Astrocyte (in vitro differentiated cells and primary cell): Measurements from ENCODE around the gene SLN. TPM values are rescaled to one million over a fixed set of nuclear protein-coding genes. Genes with fewer than 3 reads are reported as not detected.

ENCODE experiments used
- DNase-seq: peaks from one replicate; pipeline ENCODE4 v3.0.0-alpha.2; 2010; ENCODE audit warnings: low read depth
- FAIRE-seq: peaks from 2 replicates; lab custom pipeline; 2011; peaks lifted over from hg19 to GRCh38; lab: Jason Lieb, UNC
- H2AFZ ChIP-seq: 2 replicates; pipeline ENCODE4 v1.6.0; 2012; ENCODE audit warnings: low read depth, low read length, inconsistent platforms
- H3K27ac ChIP-seq: 2 replicates; pipeline ENCODE4 v1.5.1; 2011; ENCODE audit warnings: low read depth, low read length, inconsistent platforms
- H3K27me3 ChIP-seq: 2 replicates; pipeline ENCODE4 v1.6.0; 2011; ENCODE audit warnings: low read length, inconsistent platforms; ENCODE audit not compliant: insufficient read depth
- H3K36me3 ChIP-seq: 2 replicates; pipeline ENCODE4 v1.5.1; 2011; ENCODE audit warnings: low read length, inconsistent platforms; ENCODE audit not compliant: insufficient read depth
- H3K4me1 ChIP-seq: 2 replicates; pipeline ENCODE4 v1.5.1; 2011; ENCODE audit warnings: low read length, inconsistent platforms; ENCODE audit not compliant: insufficient read depth
- H3K4me2 ChIP-seq: 2 replicates; pipeline ENCODE4 v1.6.0; 2012; ENCODE audit warnings: low read length, inconsistent platforms
- H3K4me3 ChIP-seq: 2 replicates; pipeline ENCODE4 v1.5.1; 2011; ENCODE audit warnings: low read depth, mild to moderate bottlenecking, low read length, inconsistent platforms; ENCODE audit not compliant: insufficient read depth
- H3K79me2 ChIP-seq: 2 replicates; pipeline ENCODE4 v1.6.0; 2012; ENCODE audit warnings: mild to moderate bottlenecking, low read length, inconsistent platforms; ENCODE audit not compliant: insufficient read depth
- H3K9ac ChIP-seq: 2 replicates; pipeline ENCODE4 v1.6.0; 2012; ENCODE audit warnings: mild to moderate bottlenecking, low read length, inconsistent platforms
- H3K9me3 ChIP-seq: 2 replicates; pipeline ENCODE4 v1.5.1; 2012; ENCODE audit warnings: low read depth, mild to moderate bottlenecking, low read length, inconsistent platforms; ENCODE audit not compliant: insufficient read depth
- H4K20me1 ChIP-seq: 2 replicates; pipeline ENCODE4 v1.6.0; 2012; ENCODE audit warnings: low read length, inconsistent platforms; ENCODE audit not compliant: insufficient read depth
- H3K27ac Mint-ChIP-seq: one replicate; pipeline ENCODE4 v1.8.0; 2021; ENCODE audit warnings: mild to moderate bottlenecking, mixed read lengths; ENCODE audit not compliant: unreplicated experiment
- H3K27me3 Mint-ChIP-seq: one replicate; pipeline ENCODE4 v1.8.0; 2021; ENCODE audit warnings: low read depth, mixed read lengths; ENCODE audit not compliant: unreplicated experiment
- H3K36me3 Mint-ChIP-seq: one replicate; pipeline ENCODE4 v1.8.0; 2021; ENCODE audit warnings: low read depth, mixed read lengths; ENCODE audit not compliant: unreplicated experiment
- H3K4me1 Mint-ChIP-seq: one replicate; pipeline ENCODE4 v1.8.0; 2021; ENCODE audit warnings: low read depth, mixed read lengths; ENCODE audit not compliant: unreplicated experiment
- H3K4me3 Mint-ChIP-seq: one replicate; pipeline ENCODE4 v1.8.0; 2021; ENCODE audit warnings: mild to moderate bottlenecking, moderate library complexity, mixed read lengths; ENCODE audit not compliant: unreplicated experiment
- H3K9me3 Mint-ChIP-seq: one replicate; pipeline ENCODE4 v1.8.0; 2021; ENCODE audit warnings: mild to moderate bottlenecking, mixed read lengths; ENCODE audit not compliant: unreplicated experiment
- EZH2 ChIP-seq: IDR thresholded peaks from 2 replicates; pipeline ENCODE4 v1.6.1; 2012; ENCODE audit warnings: mild to moderate bottlenecking, low read length, inconsistent platforms; ENCODE audit not compliant: insufficient read depth
- total RNA-seq: library from RNA; stranded (reverse); gene quantifications from 2 replicates; pipeline ENCODE4 v1.2.1, GENCODE V29; 2021
- TF ChIP-seq, protein P1 (sequence below): IDR thresholded peaks from 2 replicates; pipeline ENCODE4 v1.5.1; 2011; ENCODE audit warnings: low read depth, mild to moderate bottlenecking, inconsistent platforms, low read length, moderate library complexity; ENCODE audit not compliant: insufficient read depth

SLN gene
- total RNA-seq, 1 donor from 2014 or later = 4.9 TPM

DNA sequence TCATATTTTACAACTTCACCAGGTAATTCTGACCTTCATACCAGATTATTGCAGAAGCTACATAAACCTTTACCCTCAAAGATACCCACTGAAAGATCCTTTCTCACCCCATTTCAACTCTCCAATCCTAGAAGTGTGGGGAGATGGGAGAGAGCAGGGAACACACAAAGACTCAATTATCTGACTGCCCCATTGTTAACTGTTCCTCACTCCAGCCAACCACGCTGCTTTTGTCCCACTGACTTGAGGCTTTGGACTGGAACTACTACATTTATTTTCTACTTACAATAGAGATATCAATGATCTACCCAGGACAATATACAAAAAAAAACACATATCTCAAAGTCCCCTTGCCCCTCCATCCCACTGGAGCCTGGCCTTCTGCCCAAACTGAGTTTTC lies 44.7 kb upstream of the SLN start:
- Histone ChIP-seq H3K27me3 (no peaks in the 10 kb centered on the region), H3K36me3 (no peaks in the 10 kb centered on the region), H3K27ac (no peak overlapping the region), H3K79me2 (no peaks in the 10 kb centered on the region), H4K20me1 (no peaks in the 10 kb centered on the region), H3K4me2 (no peak overlapping the region), H3K4me1 (no peaks in the 10 kb centered on the region), H3K4me3 (no peak overlapping the region), H3K9ac (no peak overlapping the region), H2AFZ (no peak overlapping the region), H3K9me3 (no peaks in the 10 kb centered on the region)
- Mint-ChIP-seq H3K27me3 (no peaks in the 10 kb centered on the region), H3K27ac (no peak overlapping the region), H3K4me1 (no peaks in the 10 kb centered on the region), H3K9me3 (peaks cover 3% of the 10 kb centered on the region), H3K36me3 (peaks cover 2% of the 10 kb centered on the region), H3K4me3 (no peak overlapping the region)
- DNase-seq = no peak
- no peak for FAIRE-seq
- TF ChIP-seq EZH2 = no peak
- TF ChIP-seq, protein P1, sequence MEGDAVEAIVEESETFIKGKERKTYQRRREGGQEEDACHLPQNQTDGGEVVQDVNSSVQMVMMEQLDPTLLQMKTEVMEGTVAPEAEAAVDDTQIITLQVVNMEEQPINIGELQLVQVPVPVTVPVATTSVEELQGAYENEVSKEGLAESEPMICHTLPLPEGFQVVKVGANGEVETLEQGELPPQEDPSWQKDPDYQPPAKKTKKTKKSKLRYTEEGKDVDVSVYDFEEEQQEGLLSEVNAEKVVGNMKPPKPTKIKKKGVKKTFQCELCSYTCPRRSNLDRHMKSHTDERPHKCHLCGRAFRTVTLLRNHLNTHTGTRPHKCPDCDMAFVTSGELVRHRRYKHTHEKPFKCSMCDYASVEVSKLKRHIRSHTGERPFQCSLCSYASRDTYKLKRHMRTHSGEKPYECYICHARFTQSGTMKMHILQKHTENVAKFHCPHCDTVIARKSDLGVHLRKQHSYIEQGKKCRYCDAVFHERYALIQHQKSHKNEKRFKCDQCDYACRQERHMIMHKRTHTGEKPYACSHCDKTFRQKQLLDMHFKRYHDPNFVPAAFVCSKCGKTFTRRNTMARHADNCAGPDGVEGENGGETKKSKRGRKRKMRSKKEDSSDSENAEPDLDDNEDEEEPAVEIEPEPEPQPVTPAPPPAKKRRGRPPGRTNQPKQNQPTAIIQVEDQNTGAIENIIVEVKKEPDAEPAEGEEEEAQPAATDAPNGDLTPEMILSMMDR = no peak

DNA sequence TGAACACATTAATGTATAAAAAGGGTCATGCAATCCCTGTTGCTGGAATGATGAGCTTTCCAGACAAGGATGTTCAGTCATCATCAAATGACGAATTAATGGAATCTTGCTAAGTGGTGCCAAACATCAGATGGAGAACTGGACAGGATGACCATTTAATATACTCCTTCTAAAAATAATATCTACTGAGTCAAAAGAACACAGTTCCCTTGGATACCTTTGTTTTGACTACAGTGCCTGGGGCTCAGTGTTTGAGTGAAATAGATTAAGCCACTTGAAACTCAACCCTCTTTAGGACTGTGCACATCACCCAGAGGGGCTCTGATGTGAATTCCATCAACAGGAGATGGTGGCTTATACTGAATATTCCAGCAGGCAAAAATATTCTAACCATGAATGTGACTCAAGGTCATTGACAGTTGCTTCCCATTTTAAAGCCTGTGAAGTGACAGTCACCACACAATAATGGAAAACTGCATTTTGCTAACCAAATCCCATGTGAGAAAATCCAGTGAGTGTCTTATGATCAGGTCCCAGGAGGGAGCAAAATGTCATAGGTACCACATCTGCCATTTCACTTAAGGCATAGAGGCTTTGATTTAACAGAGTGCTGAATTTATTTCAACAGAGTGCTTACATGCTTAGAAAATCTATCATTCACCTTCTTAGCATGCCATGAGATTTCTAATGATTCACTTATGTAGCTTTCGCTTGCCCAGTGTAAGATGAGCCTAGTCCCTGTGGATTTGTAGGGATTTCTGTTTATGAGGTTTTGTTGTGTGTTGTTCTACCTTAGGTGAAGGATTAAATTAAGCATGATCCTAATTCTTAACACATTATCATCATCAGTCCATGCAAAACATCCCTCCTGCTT lies 41.3 kb upstream of the SLN start:
- Histone ChIP-seq H3K27ac (no peak overlapping the region), H2AFZ (no peak overlapping the region), H3K4me2 (no peak overlapping the region), H3K4me1 (no peaks in the 10 kb centered on the region), H3K4me3 (no peak overlapping the region), H3K9ac (no peak overlapping the region), H3K27me3 (no peaks in the 10 kb centered on the region), H4K20me1 (no peaks in the 10 kb centered on the region), H3K79me2 (no peaks in the 10 kb centered on the region), H3K36me3 (no peaks in the 10 kb centered on the region), H3K9me3 (no peaks in the 10 kb centered on the region)
- DNase-seq = no peak
- no peaks in the 10 kb centered on the region for H3K4me1 Mint-ChIP-seq
- no peak for TF ChIP-seq EZH2
- TF ChIP-seq, protein P1 = no peak
- H3K9me3 Mint-ChIP-seq = no peaks in the 10 kb centered on the region
- H3K4me3 Mint-ChIP-seq = no peak overlapping the region
- H3K27ac Mint-ChIP-seq = no peak overlapping the region
- no peak for FAIRE-seq
- no peaks in the 10 kb centered on the region for H3K27me3 Mint-ChIP-seq
- peaks cover 2% of the 10 kb centered on the region for H3K36me3 Mint-ChIP-seq

DNA sequence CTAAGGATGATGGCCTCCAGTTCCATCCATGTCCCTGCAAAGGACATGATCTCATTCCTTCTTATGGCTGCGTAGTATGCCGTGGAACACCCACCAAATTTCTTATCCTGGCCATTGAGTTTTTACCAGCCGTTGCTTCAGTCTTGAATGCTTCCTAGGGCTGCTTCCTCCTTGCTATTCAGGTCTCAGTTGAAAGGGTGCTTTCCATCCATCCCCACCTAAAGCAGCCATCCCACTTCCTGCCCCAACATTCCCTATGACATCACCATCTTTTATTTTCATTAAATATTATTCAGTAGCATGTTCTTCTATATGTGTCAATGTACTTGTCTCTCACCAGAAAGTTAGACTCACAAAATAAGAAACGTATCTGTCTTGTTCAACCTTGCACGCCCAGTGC lies 40.7 kb upstream of the SLN start:
- no peaks in the 10 kb centered on the region for H3K27me3 ChIP-seq
- H4K20me1 ChIP-seq = no peaks in the 10 kb centered on the region
- DNase-seq = no peak
- no peaks in the 10 kb centered on the region for H3K4me1 ChIP-seq
- no peaks in the 10 kb centered on the region for H3K79me2 ChIP-seq
- Mint-ChIP-seq H3K9me3 (no peaks in the 10 kb centered on the region), H3K4me1 (no peaks in the 10 kb centered on the region), H3K4me3 (no peak overlapping the region), H3K27me3 (no peaks in the 10 kb centered on the region), H3K36me3 (no peaks in the 10 kb centered on the region), H3K27ac (no peak overlapping the region)
- no peaks in the 10 kb centered on the region for H3K36me3 ChIP-seq
- H3K4me3 ChIP-seq = no peak overlapping the region
- H3K9ac ChIP-seq = no peak overlapping the region
- no peak for TF ChIP-seq EZH2
- TF ChIP-seq, protein P1 = no peak
- no peak overlapping the region for H3K4me2 ChIP-seq
- no peak overlapping the region for H2AFZ ChIP-seq
- H3K27ac ChIP-seq = no peak overlapping the region
- no peaks in the 10 kb centered on the region for H3K9me3 ChIP-seq
- FAIRE-seq = no peak
